Smooth muscle cell (in vitro differentiated cells): ENCODE measurements around the gene IMMP2L. TPM values are rescaled to one million over a fixed set of nuclear protein-coding genes. Genes with fewer than 3 reads are reported as not detected.

Experiments used
- DNase-seq: peaks from one replicate; lab custom pipeline; 2025; ENCODE audit not compliant: unreplicated experiment; lab: John Stamatoyannopoulos, UW
- H2AFZ ChIP-seq: fragments of 200-600 bp; sonication (generic); 2 replicates; pipeline ENCODE4 v1.6.0; 2016; ENCODE audit warnings: antibody characterized with exemption, low read depth, mild to moderate bottlenecking
- H3F3A ChIP-seq: fragments of 200-600 bp; sonication (generic); 2 replicates; pipeline ENCODE4 v1.6.0; 2017; ENCODE audit warnings: antibody characterized with exemption, low read depth
- H3K27ac ChIP-seq: fragments of 200-600 bp; sonication (generic); 2 replicates; pipeline ENCODE4 v1.5.1; 2016; ENCODE audit warnings: low read depth, mild to moderate bottlenecking
- H3K27me3 ChIP-seq: fragments of 200-600 bp; sonication (generic); 2 replicates; pipeline ENCODE4 v1.6.1; 2016; ENCODE audit warnings: low read depth, mild to moderate bottlenecking
- H3K36me3 ChIP-seq: fragments of 200-600 bp; sonication (generic); 2 replicates; pipeline ENCODE4 v1.5.1; 2016; ENCODE audit warnings: low read depth
- H3K4me1 ChIP-seq: fragments of 200-600 bp; sonication (generic); 2 replicates; pipeline ENCODE4 v1.5.1; 2016; ENCODE audit warnings: low read depth
- H3K4me2 ChIP-seq: fragments of 200-600 bp; sonication (generic); 2 replicates; pipeline ENCODE4 v1.6.0; 2016; ENCODE audit warnings: mild to moderate bottlenecking
- H3K4me3 ChIP-seq: fragments of 200-600 bp; sonication (generic); 2 replicates; pipeline ENCODE4 v1.5.1; 2016; ENCODE audit warnings: mild to moderate bottlenecking
- H3K79me2 ChIP-seq: fragments of 200-600 bp; sonication (generic); 2 replicates; pipeline ENCODE4 v1.6.0; 2016; ENCODE audit warnings: low read depth, mild to moderate bottlenecking
- H3K9ac ChIP-seq: fragments of 200-600 bp; sonication (generic); 2 replicates; pipeline ENCODE4 v1.6.0; 2016; ENCODE audit warnings: low read depth
- H3K9me3 ChIP-seq: fragments of 200-600 bp; sonication (generic); replicated peaks from 2 replicates; pipeline ENCODE4 v1.5.1; 2016; ENCODE audit warnings: low read depth
- H4K20me1 ChIP-seq: fragments of 200-600 bp; sonication (generic); 2 replicates; pipeline ENCODE4 v1.6.0; 2016; ENCODE audit warnings: low read depth
- CTCF ChIP-seq: fragments of 200-600 bp; sonication (generic); IDR thresholded peaks from 2 replicates; pipeline ENCODE4 v1.5.1; 2017; ENCODE audit warnings: borderline replicate concordance, mild to moderate bottlenecking, antibody characterized with exemption; ENCODE audit not compliant: insufficient read depth, poor library complexity, severe bottlenecking
- WGBS: methylation state at CpG from one replicate; pipeline ENCODE4 v1.1.7; 2016; ENCODE audit warnings: low lambda C conversion rate; 5-methylcytosine and 5-hydroxymethylcytosine counted together
- polyA plus RNA-seq: library from polyadenylated mRNA; unstranded; fragments of >200 nt; fragmentation: Nextera tagmentation; extraction: Ambion mirVana; gene quantifications from 2 replicates; pipeline ENCODE4 v1.2.1, GENCODE V29; 2016
- total RNA-seq: library from RNA; depleted of rRNA; stranded (reverse); fragments of >200 nt; gene quantifications from 2 replicates; pipeline ENCODE4 v1.2.3, GENCODE V29; 2014

IMMP2L gene
- total and polyA plus RNA-seq, 2 experiments from 2014 or later: 10.9 to 11.1 TPM

- no peak overlapping the region for H3K4me3 ChIP-seq
- H3F3A ChIP-seq: no peaks in the 10 kb centered on the region
- no peaks in the 10 kb centered on the region for H3K79me2 ChIP-seq
- no peak overlapping the region for H2AFZ ChIP-seq
- no peaks in the 10 kb centered on the region for H3K9me3 ChIP-seq
- H3K27me3 ChIP-seq: no peaks in the 10 kb centered on the region
- 94% methylated on average over 4 of the region's 4 CpGs for WGBS
- no peak overlapping the region for H3K4me2 ChIP-seq
- no peak overlapping the region for H3K27ac ChIP-seq
- no peaks in the 10 kb centered on the region for H4K20me1 ChIP-seq
- no peak for TF ChIP-seq CTCF
- no peaks in the 10 kb centered on the region for H3K36me3 ChIP-seq
- no peaks in the 10 kb centered on the region for H3K4me1 ChIP-seq
- no peak overlapping the region for H3K9ac ChIP-seq
- no peak for DNase-seq
Observed at GRCh38 chr7:111004310-111004901, 557.9 kb downstream of the IMMP2L start.

GRCh38 chr7:111003883-111004282 lies 558.4 kb downstream of the IMMP2L start:
- no peak for TF ChIP-seq CTCF
- Histone ChIP-seq H3K27me3 (no peaks in the 10 kb centered on the region), H3K4me3 (no peak overlapping the region), H3K9me3 (no peaks in the 10 kb centered on the region), H4K20me1 (no peaks in the 10 kb centered on the region), H3F3A (no peaks in the 10 kb centered on the region), H3K4me2 (no peak overlapping the region), H2AFZ (no peak overlapping the region), H3K4me1 (no peaks in the 10 kb centered on the region), H3K36me3 (no peaks in the 10 kb centered on the region), H3K27ac (no peak overlapping the region), H3K79me2 (no peaks in the 10 kb centered on the region), H3K9ac (no peak overlapping the region)
- no peak for DNase-seq

GRCh38 chr7:110994028-110994967 lies 568.0 kb downstream of the IMMP2L start:
- DNase-seq: no peak
- no peaks in the 10 kb centered on the region for H3F3A ChIP-seq
- 91% methylated on average over 5 of the region's 5 CpGs for WGBS
- H4K20me1 ChIP-seq: no peaks in the 10 kb centered on the region
- no peaks in the 10 kb centered on the region for H3K27me3 ChIP-seq
- no peak overlapping the region for H2AFZ ChIP-seq
- H3K27ac ChIP-seq: no peak overlapping the region
- H3K36me3 ChIP-seq: no peaks in the 10 kb centered on the region
- no peak overlapping the region for H3K4me2 ChIP-seq
- TF ChIP-seq CTCF: no peak
- no peak overlapping the region for H3K4me3 ChIP-seq
- no peaks in the 10 kb centered on the region for H3K4me1 ChIP-seq
- H3K9me3 ChIP-seq: no peaks in the 10 kb centered on the region
- no peak overlapping the region for H3K9ac ChIP-seq
- no peaks in the 10 kb centered on the region for H3K79me2 ChIP-seq
